GM23248 (cell line): ENCODE results near the gene CELA2B. TPM values are rescaled to one million over a fixed set of nuclear protein-coding genes. Genes with fewer than 3 reads are reported as not detected.
"Not testable (repeated sequence)": the region's sequence is repeated elsewhere in the genome, so short reads cannot be mapped to it uniquely, and the experiment has no call there.

Experiments
- DNase-seq: peaks from one replicate; pipeline ENCODE4 v3.0.0-alpha.2; 2015
- H2AFZ ChIP-seq: fragments of 200-600 bp; sonication (generic); 2 replicates; pipeline ENCODE4 v1.6.1; 2016; ENCODE audit warnings: antibody characterized with exemption
- H3F3A ChIP-seq: fragments of 200-600 bp; sonication (generic); 2 replicates; pipeline ENCODE4 v1.6.1; 2016; ENCODE audit warnings: mild to moderate bottlenecking, antibody characterized with exemption, mixed run types; ENCODE audit not compliant: insufficient read depth
- H3K27ac ChIP-seq: fragments of 200-600 bp; sonication (generic); 2 replicates; pipeline ENCODE4 v1.5.1; 2016; ENCODE audit warnings: mild to moderate bottlenecking
- H3K27me3 ChIP-seq: fragments of 200-600 bp; sonication (generic); replicated peaks from 2 replicates; pipeline ENCODE4 v1.6.1; 2016; ENCODE audit warnings: mild to moderate bottlenecking; ENCODE audit not compliant: insufficient read depth
- H3K36me3 ChIP-seq: fragments of 200-600 bp; sonication (generic); 2 replicates; pipeline ENCODE4 v1.6.1; 2016; ENCODE audit warnings: low read depth, mild to moderate bottlenecking
- H3K4me1 ChIP-seq: fragments of 200-600 bp; sonication (generic); 2 replicates; pipeline ENCODE4 v1.6.1; 2016; ENCODE audit warnings: mild to moderate bottlenecking; ENCODE audit not compliant: insufficient read depth
- H3K4me2 ChIP-seq: fragments of 200-600 bp; sonication (generic); one replicate; pipeline ENCODE4 v1.6.1; 2016; ENCODE audit warnings: mild to moderate bottlenecking; ENCODE audit not compliant: unreplicated experiment
- H3K4me3 ChIP-seq: fragments of 200-600 bp; sonication (generic); 2 replicates; pipeline ENCODE4 v1.5.1; 2016; ENCODE audit warnings: mild to moderate bottlenecking
- H3K79me2 ChIP-seq: fragments of 200-600 bp; sonication (generic); 2 replicates; pipeline ENCODE4 v1.6.1; 2016; ENCODE audit warnings: mild to moderate bottlenecking; ENCODE audit not compliant: insufficient read depth
- H3K9ac ChIP-seq: fragments of 200-600 bp; sonication (generic); 2 replicates; pipeline ENCODE4 v1.6.1; 2016; ENCODE audit warnings: mild to moderate bottlenecking
- H3K9me2 ChIP-seq: fragments of 200-600 bp; sonication (generic); 2 replicates; pipeline ENCODE4 v1.6.1; 2016; ENCODE audit warnings: mixed run types, mild to moderate bottlenecking, moderate library complexity; ENCODE audit not compliant: insufficient read depth
- H3K9me3 ChIP-seq: fragments of 200-600 bp; sonication (generic); one replicate; pipeline ENCODE4 v1.6.1; 2017; ENCODE audit warnings: low read depth
- H4K20me1 ChIP-seq: fragments of 200-600 bp; sonication (generic); 2 replicates; pipeline ENCODE4 v1.6.0; 2016; ENCODE audit not compliant: insufficient read depth
- EZH2 ChIP-seq: fragments of 200-600 bp; sonication (generic); IDR thresholded peaks from 2 replicates; pipeline ENCODE4 v1.6.1; 2018; ENCODE audit warnings: antibody characterized with exemption, mild to moderate bottlenecking; ENCODE audit not compliant: insufficient read depth, poor library complexity, severe bottlenecking
- EZH2phosphoT487 ChIP-seq: fragments of 200-600 bp; sonication (generic); IDR thresholded peaks from 2 replicates; pipeline ENCODE4 v1.6.1; 2018; ENCODE audit warnings: antibody characterized with exemption, moderate library complexity, mild to moderate bottlenecking, low read depth; ENCODE audit not compliant: insufficient read depth
- WGBS, 2 experiments: methylation state at CpG; one replicate each; pipeline ENCODE4 v1.1.6; 2015 to 2017; ENCODE audit warnings: low lambda C conversion rate in 2 of 2, low coverage in 1 of 2; ENCODE audit errors: missing lambda C conversion rate in 2 of 2; 5-methylcytosine and 5-hydroxymethylcytosine counted together
- in situ Hi-C: fragments of 300-500 bp; cut with MboI; formaldehyde crosslinking; loops from 2 replicates; pipeline ENCODE4 v1.15.0; 2020
- polyA plus RNA-seq: library from polyadenylated mRNA; unstranded; fragments of >200 nt; fragmentation: Nextera tagmentation; extraction: Ambion mirVana; gene quantifications from 2 replicates; pipeline ENCODE4 v1.2.1, GENCODE V29; 2016
- total RNA-seq: library from RNA; depleted of rRNA; stranded (reverse); fragments of >200 nt; shearing (Covaris generic); gene quantifications from 2 replicates; pipeline ENCODE4 v1.2.3, GENCODE V29; 2014

Gene CELA2B
- total and polyA plus RNA-seq, 2 experiments from 2014 or later = not detected

- in situ Hi-C loops = no loop called here
- H3K9ac ChIP-seq = no peak overlapping the region
- DNase-seq = peak; percentile 42
- no peaks in the 10 kb centered on the region for H3K36me3 ChIP-seq
- H3K4me2 ChIP-seq = no peak overlapping the region
- H3K9me3 ChIP-seq = no peaks in the 10 kb centered on the region
- no peaks in the 10 kb centered on the region for H3K27me3 ChIP-seq
- WGBS, 2 experiments = 76 to 82% methylated on average over 6 of the region's 6 CpGs
- H4K20me1 ChIP-seq = no peaks in the 10 kb centered on the region
- TF ChIP-seq EZH2phosphoT487 (no peak), EZH2 (no peak)
- no peaks in the 10 kb centered on the region for H3K79me2 ChIP-seq
- H3K4me1 ChIP-seq = peaks cover 16% of the 10 kb centered on the region
- H3K4me3 ChIP-seq = no peak overlapping the region
- no peaks in the 10 kb centered on the region for H3F3A ChIP-seq
- no peaks in the 10 kb centered on the region for H3K9me2 ChIP-seq
- no peak overlapping the region for H2AFZ ChIP-seq
- no peak overlapping the region for H3K27ac ChIP-seq
Measured at GRCh38 chr1:15455522-15455921, 20.4 kb upstream of the CELA2B start.

- no peaks in the 10 kb centered on the region for H3K9me3 ChIP-seq
- no peak within 1 kb of the TSS for H2AFZ ChIP-seq
- TF ChIP-seq EZH2 (no peak), EZH2phosphoT487 (no peak)
- in situ Hi-C loops = no loop called here
- H3K4me1 ChIP-seq = peaks cover 16% of the 10 kb centered on the region
- H3K4me3 ChIP-seq = no peak within 1 kb of the TSS
- no peaks in the 10 kb centered on the region for H4K20me1 ChIP-seq
- H3F3A ChIP-seq = no peaks in the 10 kb centered on the region
- no peak within 1 kb of the TSS for H3K4me2 ChIP-seq
- no peak within 1 kb of the TSS for H3K9ac ChIP-seq
- no peaks in the 10 kb centered on the region for H3K27me3 ChIP-seq
- H3K9me2 ChIP-seq = no peaks in the 10 kb centered on the region
- no peaks in the 10 kb centered on the region for H3K79me2 ChIP-seq
- 81 to 88% methylated on average over 8 of the region's 8 CpGs for WGBS, 2 experiments
- no peaks in the 10 kb centered on the region for H3K36me3 ChIP-seq
- H3K27ac ChIP-seq = no peak within 1 kb of the TSS
- no peak for DNase-seq
Measured at GRCh38 chr1:15456313-15456954, 19.5 kb upstream of the CELA2B start, which contains the start of gene CELA2A. CELA2A (plus strand) TSS chr1:15456732; CDS start chr1:15456754, 22 bp downstream.

GRCh38 chr1:15457585-15457984 lies 18.3 kb upstream of the CELA2B start:
- Histone ChIP-seq H2AFZ (no peak overlapping the region), H4K20me1 (no peaks in the 10 kb centered on the region), H3K9me3 (no peaks in the 10 kb centered on the region), H3K9me2 (no peaks in the 10 kb centered on the region), H3K79me2 (no peaks in the 10 kb centered on the region), H3K4me3 (no peak overlapping the region), H3K36me3 (no peaks in the 10 kb centered on the region), H3K4me1 (peaks cover 16% of the 10 kb centered on the region), H3K27me3 (no peaks in the 10 kb centered on the region), H3K27ac (no peak overlapping the region), H3K4me2 (no peak overlapping the region), H3K9ac (no peak overlapping the region), H3F3A (no peaks in the 10 kb centered on the region)
- TF ChIP-seq EZH2phosphoT487 (no peak), EZH2 (no peak)
- in situ Hi-C loops = no loop called here
- 84% methylated on average over 2 of the region's 2 CpGs for WGBS, 2 experiments
- DNase-seq = no peak

- H3K79me2 ChIP-seq, H3K9me2 ChIP-seq, H3K27ac ChIP-seq, H3K27me3 ChIP-seq, H3K9ac ChIP-seq, H3K4me3 ChIP-seq, H3K4me2 ChIP-seq, H3K9me3 ChIP-seq, H3F3A ChIP-seq, H3K36me3 ChIP-seq, H2AFZ ChIP-seq, in situ Hi-C loops, DNase-seq, H4K20me1 ChIP-seq: not testable (repeated sequence)
- H3K4me1 ChIP-seq = peaks cover 16% of the 10 kb centered on the region
- WGBS, 2 experiments = 90% methylated on average over 4 of the region's 4 CpGs
Measured at GRCh38 chr1:15458388-15458787, 17.5 kb upstream of the CELA2B start.
